GM21390 (cell line): ENCODE data around the gene PPFIBP2.
"Not testable (repeated sequence)": the region's sequence is repeated elsewhere in the genome, so short reads cannot be mapped to it uniquely, and the experiment has no call there.

Experiments
- ATAC-seq: cut with Tn5 transposase; IDR thresholded peaks from one replicate; pipeline ENCODE4 v1.9.1; 2021; ENCODE audit not compliant: unreplicated experiment

The PPFIBP2 gene

DNA sequence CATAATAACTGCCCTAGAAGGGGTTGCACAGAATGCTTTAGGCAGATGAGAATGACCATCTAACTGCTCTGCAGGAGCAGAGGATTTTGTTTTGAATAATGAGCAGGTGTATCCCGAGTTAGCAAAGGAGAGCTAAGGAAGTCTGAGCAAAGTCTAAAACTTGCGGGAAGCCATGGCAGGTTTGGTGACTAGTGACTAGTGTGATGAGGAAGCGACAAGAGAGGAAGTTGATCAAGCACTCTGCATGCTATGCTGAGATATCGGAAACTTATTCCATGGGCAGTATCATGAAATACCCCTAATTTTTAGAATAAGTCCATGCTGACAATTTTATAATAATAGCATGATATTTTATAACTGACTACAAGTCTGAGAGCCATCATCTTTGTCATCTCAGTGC is 15.6 kb upstream of the PPFIBP2 start:
- ATAC-seq: no peak

- ATAC-seq: no peak
These were observed 14.7 kb upstream of the PPFIBP2 start for GRCh38 chr11:7499081-7499480.

DNA sequence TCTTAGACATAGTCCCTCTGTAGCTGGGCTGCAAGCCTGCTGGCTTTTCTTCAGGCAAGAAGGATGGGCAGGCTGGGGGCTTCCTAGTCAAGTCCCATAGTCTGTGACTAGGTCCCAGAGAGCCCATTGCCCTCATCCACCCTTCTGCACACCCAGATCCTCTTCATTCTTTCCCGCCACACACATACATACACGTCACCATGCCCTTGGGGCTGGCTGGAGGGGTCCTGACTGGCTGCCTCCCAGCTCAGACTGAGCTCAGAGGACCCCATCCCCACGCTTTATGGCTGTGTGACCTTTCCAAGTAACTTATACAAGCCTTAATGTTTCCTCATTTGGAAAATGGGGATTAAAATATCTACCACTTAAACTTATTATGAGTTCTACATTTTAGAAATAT is 13.5 kb upstream of the PPFIBP2 start:
- no peak for ATAC-seq

- no peak for ATAC-seq
These were observed 12.5 kb upstream of the PPFIBP2 start for GRCh38 chr11:7501251-7501650.

- ATAC-seq: peak; percentile 54
These were observed 11.9 kb upstream of the PPFIBP2 start for GRCh38 chr11:7501894-7502293.

GRCh38 chr11:7506243-7506642 is 7.6 kb upstream of the PPFIBP2 start:
- no peak for ATAC-seq

GRCh38 chr11:7508087-7508486 is 5.7 kb upstream of the PPFIBP2 start:
- ATAC-seq: no peak

- no peak for ATAC-seq
These were observed 3.8 kb upstream of the PPFIBP2 start for GRCh38 chr11:7509966-7510365.

DNA sequence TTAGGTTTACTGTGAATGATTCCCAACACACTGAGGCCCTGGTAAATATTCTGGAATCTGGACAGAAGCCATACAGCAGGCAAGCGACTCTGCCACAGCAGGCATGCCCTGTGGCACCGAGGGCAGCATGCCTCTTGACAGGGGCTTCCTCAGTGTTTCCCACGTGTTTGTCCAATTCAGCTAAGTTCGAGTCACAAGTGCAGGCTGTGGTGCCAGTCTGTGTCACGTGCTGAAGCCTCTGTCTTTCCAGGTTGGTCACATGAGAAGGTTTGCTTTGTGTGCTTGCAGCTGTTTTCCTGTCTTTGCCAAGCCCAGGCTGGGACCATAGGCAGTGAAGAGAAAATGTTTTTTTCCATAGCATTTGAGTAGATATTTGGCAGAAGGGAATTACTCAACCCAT is 2.4 kb upstream of the PPFIBP2 start:
- ATAC-seq: no peak

- peak; percentile 69 for ATAC-seq
These were observed 1.1 kb upstream of the PPFIBP2 start for GRCh38 chr11:7512525-7513233.

DNA sequence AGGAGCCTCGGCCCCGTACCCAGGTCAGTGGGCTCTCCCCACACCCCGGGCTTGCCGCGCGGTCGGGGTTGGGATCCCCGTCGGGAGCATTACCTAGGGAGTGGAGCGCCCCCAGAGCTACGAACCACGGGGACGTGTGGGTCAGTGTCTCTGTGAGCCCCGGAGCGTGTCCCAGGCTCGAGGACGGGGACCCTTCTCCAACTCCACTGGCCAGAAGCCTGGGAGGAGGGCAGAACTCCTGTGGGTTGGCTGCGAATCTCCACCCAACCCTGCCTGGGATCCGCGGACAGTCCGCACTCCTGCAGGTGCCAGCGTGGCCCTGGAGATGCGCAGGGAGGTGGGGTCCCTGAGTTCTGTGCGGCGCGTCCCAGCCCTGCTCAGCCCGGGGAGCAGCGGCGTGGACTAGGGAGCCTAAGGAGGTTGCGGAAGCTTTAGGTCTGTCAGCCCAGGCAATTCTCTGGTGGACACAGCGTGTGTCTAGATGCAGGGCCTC is 346 bp downstream of the PPFIBP2 start:
- peak; percentile 11 for ATAC-seq

GRCh38 chr11:7515447-7515886 is 1.7 kb downstream of the PPFIBP2 start:
- no peak for ATAC-seq

DNA sequence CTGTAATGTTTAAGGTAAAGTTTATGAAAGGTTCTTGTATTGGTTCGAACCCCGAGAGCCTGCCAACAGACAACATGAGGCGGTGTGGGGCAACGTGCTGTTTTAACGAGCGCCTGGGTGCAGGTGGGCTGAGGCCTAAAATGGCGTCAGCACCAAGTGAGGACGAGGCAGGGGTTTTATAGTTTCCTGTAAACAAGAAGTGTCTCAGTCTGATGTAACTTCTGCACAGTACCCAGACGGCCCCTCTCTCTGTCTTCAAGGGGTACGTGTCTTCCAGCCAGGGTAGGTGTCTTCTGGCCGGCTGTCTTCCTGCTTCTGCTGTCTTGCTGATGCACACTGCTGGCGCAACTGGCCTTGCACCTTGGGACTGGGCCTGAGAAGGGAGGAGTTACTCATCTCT is 2.7 kb downstream of the PPFIBP2 start:
- no peak for ATAC-seq

GRCh38 chr11:7517743-7518142 is 3.9 kb downstream of the PPFIBP2 start:
- ATAC-seq: not testable (repeated sequence)

- no peak for ATAC-seq
These were observed 5.2 kb downstream of the PPFIBP2 start for GRCh38 chr11:7518811-7519562.

DNA sequence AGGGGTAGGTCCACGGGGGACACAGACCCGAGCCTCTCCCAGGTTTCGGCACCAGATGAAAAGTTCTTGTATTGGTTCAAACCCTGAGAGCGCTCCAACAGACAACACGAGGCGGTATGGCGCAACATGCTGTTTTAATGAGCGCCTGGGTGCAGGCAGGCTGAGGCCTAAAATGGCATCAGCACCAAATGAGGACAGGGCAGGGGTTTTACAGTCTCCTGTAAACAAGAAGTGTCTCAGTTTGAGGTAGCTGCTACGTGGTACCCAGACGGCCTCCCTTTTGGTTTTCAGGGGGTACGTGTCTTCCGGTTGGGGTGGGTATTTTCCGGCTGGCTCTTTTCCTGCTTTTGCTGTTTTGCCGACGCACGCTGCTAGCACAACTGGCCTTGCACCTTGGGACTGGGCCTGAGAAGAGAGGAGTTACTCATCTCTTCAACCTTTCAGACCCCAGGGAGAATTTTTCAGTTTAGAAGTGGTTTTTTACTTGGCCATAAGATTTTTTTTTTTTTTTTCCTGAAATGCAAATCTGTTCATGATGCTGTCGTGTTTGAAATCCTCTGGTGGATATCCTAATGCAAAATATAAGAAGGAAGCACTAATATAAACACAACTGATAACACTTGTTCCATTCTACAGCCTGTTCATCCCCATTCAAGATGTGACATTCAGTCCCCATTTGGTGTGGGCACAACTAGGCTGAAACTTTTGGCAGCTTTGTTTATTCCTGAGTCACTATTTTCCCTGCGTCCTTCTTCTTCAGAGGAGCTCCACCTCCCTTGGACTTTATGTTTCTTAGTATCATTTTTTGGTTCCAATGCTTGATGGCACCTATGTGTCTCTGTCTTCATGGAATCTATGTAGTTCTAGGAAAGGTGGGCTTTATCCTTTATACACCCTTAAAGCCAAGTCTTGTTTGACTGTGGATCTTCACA is 6.5 kb downstream of the PPFIBP2 start:
- ATAC-seq: peak; percentile 55

DNA sequence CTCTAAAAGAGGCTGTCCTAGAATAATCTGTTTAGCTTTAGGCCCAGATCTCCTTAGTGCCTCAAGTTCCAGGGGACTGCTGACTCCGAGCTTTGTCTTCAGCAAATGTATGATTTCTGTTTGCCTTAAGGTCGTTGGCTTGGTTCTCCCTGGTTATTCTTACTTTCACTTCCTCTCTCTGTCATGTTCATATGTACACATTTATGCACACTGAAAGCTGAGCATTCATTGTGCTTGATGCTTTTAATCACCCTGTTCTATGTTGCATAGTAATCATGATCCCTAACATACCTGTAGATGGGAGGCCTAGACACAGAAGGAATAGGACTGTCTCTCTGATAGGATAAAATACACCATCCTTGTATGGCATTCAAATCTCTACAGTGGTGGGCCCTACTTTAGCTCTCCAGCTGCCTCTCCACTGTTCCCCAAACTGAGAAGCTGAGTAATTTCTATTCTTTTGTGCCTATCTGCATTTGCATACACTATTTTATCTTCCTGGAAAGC is 7.2 kb downstream of the PPFIBP2 start:
- ATAC-seq: peak; percentile 82

DNA sequence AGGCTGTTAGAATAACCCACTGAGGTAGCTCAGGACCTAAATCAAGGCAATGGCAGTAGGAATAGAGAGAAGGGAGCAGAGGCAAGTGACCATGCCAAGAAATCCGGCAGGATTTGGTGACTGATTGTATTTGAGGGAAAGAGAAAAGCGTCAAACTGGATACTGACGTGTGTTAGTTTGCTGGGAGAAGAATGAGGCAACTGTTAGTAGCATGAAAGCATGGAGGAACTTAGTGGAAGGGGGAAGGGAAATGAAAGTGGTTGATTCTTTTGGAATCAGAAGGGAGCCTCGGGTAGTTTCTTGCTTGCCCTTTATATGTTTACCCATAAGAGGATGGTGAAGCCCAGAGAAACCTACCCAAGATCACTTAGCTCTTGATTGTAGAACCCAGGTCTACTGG is 8.3 kb downstream of the PPFIBP2 start:
- ATAC-seq: no peak

DNA sequence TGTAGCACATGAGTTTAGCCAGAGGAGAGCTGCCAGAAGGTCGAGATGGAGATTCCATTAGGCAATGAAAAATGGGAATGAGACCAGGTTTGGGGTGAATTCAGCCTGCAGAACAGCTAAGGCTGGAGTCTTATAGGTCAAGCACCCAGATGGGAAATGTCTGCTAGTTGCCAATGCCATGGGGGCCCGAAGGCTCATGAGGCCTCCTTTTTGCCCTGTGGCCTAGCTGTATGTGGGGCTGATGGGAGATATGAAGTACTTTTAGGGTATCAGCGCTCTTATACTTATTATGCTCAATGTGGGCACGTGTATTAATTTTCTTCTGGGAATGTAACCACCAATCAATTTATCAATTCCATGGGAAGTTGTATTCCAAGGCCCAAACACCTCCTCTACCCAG is 8.7 kb downstream of the PPFIBP2 start:
- no peak for ATAC-seq

- no peak for ATAC-seq
These were observed 9.8 kb downstream of the PPFIBP2 start for GRCh38 chr11:7523416-7524210.
